Epithelial cell of esophagus (primary cell): Measurements from ENCODE around the gene VPS9D1.

Source experiments
- DNase-seq: peaks from one replicate; pipeline ENCODE4 v3.0.0; 2010; ENCODE audit warnings: low read depth
- H3K4me3 ChIP-seq: 2 replicates; pipeline ENCODE4 v1.5.1; 2011; ENCODE audit warnings: mild to moderate bottlenecking, low read length, control low read depth
- TF ChIP-seq, protein P1 (sequence below): IDR thresholded peaks from 2 replicates; pipeline ENCODE4 v1.5.1; 2011; ENCODE audit warnings: low read depth, mild to moderate bottlenecking, low read length, control low read depth, inconsistent platforms; ENCODE audit not compliant: insufficient read depth; ENCODE audit errors: missing control alignments

The VPS9D1 gene

GRCh38 chr16:89749637-89750036 lies 28.9 kb upstream of the VPS9D1 start:
- no peak overlapping the region for H3K4me3 ChIP-seq
- DNase-seq, result peak; percentile 32
- TF ChIP-seq, protein P1, sequence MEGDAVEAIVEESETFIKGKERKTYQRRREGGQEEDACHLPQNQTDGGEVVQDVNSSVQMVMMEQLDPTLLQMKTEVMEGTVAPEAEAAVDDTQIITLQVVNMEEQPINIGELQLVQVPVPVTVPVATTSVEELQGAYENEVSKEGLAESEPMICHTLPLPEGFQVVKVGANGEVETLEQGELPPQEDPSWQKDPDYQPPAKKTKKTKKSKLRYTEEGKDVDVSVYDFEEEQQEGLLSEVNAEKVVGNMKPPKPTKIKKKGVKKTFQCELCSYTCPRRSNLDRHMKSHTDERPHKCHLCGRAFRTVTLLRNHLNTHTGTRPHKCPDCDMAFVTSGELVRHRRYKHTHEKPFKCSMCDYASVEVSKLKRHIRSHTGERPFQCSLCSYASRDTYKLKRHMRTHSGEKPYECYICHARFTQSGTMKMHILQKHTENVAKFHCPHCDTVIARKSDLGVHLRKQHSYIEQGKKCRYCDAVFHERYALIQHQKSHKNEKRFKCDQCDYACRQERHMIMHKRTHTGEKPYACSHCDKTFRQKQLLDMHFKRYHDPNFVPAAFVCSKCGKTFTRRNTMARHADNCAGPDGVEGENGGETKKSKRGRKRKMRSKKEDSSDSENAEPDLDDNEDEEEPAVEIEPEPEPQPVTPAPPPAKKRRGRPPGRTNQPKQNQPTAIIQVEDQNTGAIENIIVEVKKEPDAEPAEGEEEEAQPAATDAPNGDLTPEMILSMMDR, result no peak

- no peak overlapping the region for H3K4me3 ChIP-seq
- DNase-seq, result no peak
- TF ChIP-seq, protein P1, result no peak
These were observed 28.2 kb upstream of the VPS9D1 start for GRCh38 chr16:89748921-89749320.

- H3K4me3 ChIP-seq, result no peak overlapping the region
- TF ChIP-seq, protein P1, result no peak
- DNase-seq, result no peak
These were observed 27.4 kb upstream of the VPS9D1 start for GRCh38 chr16:89748076-89748475.

DNA sequence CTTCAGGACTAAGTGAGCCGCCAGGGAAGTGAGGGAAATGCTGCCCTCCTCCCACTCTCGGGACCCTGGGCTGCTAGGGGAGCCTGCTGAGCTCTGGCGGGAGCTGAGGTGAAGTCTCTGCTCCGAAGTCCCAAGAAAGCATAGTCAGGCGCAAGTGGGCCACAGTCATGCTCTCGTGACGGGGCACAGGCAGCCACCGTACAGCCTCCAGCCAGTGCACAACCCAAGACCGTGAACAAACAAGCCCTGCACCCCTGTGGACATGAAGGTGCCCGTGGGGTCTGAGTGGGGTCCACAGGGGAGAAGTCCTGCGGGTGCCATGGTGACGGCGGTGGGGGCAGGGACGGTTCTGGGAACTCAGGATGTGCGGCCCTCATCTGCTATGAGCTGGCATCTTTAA lies 25.3 kb upstream of the VPS9D1 start:
- DNase-seq, result no peak
- no peak overlapping the region for H3K4me3 ChIP-seq
- TF ChIP-seq, protein P1, result no peak

DNA sequence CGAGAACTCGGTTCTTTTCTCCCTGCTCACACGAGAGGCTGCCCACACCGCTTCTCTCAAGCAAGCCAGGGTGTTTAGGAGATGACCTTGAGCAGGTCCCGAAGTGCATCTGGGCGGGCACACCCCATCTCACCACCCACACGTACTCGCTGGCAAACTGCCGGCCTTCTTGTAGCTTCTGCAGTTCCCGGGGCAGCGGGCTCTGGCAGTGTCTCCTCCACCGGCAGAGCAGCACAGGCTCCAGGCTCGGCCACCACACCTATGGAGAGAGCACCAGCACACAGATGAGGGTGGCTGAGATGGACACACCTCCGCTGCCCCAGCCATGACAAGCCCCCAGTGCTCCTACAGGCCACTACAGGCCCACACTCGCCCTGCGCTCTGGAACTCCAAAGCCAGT lies 24.1 kb upstream of the VPS9D1 start:
- no peak for DNase-seq
- H3K4me3 ChIP-seq, result no peak overlapping the region
- TF ChIP-seq, protein P1, result no peak

DNA sequence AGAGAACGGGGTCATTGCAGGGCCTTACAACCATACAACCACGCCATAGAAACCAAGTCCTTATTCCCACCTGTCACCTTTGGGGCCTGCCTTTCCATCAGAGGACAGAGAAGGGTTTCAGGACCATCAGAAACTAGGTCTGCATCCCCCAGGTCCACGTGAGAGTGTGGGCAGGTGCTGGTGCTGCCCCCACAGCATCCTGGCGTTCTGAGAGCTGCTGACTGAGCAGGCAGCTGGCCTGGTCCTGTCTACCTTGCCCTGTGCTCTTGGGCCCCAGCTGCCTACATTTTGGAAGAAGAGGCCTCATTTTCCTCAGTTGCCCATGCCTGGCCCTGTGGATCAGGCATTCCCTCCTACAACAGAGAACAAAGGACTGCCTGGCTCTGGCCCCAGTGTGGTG lies 22.2 kb upstream of the VPS9D1 start:
- DNase-seq, result no peak
- TF ChIP-seq, protein P1, result no peak
- H3K4me3 ChIP-seq, result no peak overlapping the region

GRCh38 chr16:89741342-89742014 lies 20.8 kb upstream of the VPS9D1 start:
- TF ChIP-seq, protein P1, result no peak
- no peak overlapping the region for H3K4me3 ChIP-seq
- DNase-seq, result no peak
